SU-DHL-6 (cell line): ENCODE data around the gene DENND2A.

Source experiments
- EZH2phosphoT487 ChIP-seq: fragments of 200-600 bp; sonication (generic), shearing (Covaris generic); conservative IDR thresholded peaks from 2 replicates; pipeline ENCODE4 v1.6.1; 2018; ENCODE audit warnings: mild to moderate bottlenecking, antibody characterized with exemption, low read length, moderate library complexity, mixed read lengths
- TF ChIP-seq, protein P1 (sequence below): fragments of 200-600 bp; sonication (generic); IDR thresholded peaks from one replicate; pipeline ENCODE4 v1.5.1; 2017; ENCODE audit warnings: antibody characterized with exemption, mild to moderate bottlenecking, low read length, moderate library complexity; ENCODE audit not compliant: insufficient read depth, poor library complexity, severe bottlenecking

DNA sequence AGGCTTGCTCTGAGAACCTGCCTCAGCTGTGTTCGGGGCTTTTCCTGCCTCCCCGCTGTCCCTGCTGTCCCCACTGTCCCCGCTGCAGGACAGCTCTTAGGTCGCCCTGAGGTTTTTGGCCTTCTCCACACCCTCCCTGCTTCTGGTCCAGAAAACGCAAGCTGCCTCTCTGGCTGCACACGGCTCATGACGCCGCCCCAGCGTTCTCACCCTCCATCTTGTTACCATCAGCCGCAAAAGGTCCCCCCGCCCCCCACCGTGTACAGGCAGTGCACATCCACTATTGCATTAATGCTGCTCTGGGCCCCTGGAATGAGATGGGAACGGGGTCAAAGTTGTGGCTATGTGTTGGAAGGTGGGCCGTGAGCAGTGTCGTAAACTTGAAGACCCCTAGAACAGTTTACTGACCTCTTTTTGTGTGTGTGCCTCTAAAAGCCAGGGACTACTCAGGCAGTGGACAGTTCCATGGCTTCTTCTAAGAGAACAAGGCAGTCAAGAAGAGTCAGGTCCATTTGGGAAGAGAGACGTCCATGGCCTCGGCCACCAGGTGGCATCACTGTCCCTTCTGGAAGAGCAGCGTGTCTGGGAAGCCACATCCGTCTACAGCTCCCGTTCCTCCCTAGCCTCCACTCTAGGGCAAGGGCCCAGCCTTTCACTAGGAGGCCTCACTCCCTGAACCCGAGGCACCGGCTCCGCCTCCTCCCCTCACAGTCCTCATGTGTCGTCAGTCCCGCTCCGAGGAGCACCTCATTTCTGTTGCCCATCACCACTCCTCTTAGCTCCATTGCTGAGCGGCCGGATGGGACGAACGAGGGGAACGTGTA, 122.9 kb downstream of the DENND2A start:
- no peak for TF ChIP-seq EZH2phosphoT487
- TF ChIP-seq, protein P1, sequence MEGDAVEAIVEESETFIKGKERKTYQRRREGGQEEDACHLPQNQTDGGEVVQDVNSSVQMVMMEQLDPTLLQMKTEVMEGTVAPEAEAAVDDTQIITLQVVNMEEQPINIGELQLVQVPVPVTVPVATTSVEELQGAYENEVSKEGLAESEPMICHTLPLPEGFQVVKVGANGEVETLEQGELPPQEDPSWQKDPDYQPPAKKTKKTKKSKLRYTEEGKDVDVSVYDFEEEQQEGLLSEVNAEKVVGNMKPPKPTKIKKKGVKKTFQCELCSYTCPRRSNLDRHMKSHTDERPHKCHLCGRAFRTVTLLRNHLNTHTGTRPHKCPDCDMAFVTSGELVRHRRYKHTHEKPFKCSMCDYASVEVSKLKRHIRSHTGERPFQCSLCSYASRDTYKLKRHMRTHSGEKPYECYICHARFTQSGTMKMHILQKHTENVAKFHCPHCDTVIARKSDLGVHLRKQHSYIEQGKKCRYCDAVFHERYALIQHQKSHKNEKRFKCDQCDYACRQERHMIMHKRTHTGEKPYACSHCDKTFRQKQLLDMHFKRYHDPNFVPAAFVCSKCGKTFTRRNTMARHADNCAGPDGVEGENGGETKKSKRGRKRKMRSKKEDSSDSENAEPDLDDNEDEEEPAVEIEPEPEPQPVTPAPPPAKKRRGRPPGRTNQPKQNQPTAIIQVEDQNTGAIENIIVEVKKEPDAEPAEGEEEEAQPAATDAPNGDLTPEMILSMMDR, result peak; percentile 33
